NK-92 treated with Interleukin-12 subunit alpha and Interleukin-12 subunit beta, amount 100 ng/mL, for 24 hours (cell line): ENCODE measurements around the gene MEGF11.

ENCODE experiments used
- DNase-seq: peaks from one replicate; lab custom pipeline; 2025; lab: John Stamatoyannopoulos, UW

The MEGF11 gene

GRCh38 chr15:65939901-65940617, 313.5 kb downstream of the MEGF11 start:
- DNase-seq, result no peak

GRCh38 chr15:65938604-65939003, 314.9 kb downstream of the MEGF11 start:
- DNase-seq, result no peak

GRCh38 chr15:65937476-65937875, 316.1 kb downstream of the MEGF11 start:
- no peak for DNase-seq

- no peak for DNase-seq
Observed at GRCh38 chr15:65937054-65937453, 316.5 kb downstream of the MEGF11 start.

- DNase-seq, result no peak
Observed at GRCh38 chr15:65936282-65936681, 317.3 kb downstream of the MEGF11 start.

GRCh38 chr15:65935391-65935790, 318.2 kb downstream of the MEGF11 start:
- DNase-seq, result no peak

GRCh38 chr15:65931221-65931620, 322.3 kb downstream of the MEGF11 start:
- no peak for DNase-seq

- DNase-seq, result no peak
Observed at GRCh38 chr15:65930134-65930533, 323.4 kb downstream of the MEGF11 start.

- DNase-seq, result no peak
Observed at GRCh38 chr15:65929573-65929972, 324.0 kb downstream of the MEGF11 start.

GRCh38 chr15:65927545-65927944, 326.0 kb downstream of the MEGF11 start:
- no peak for DNase-seq

GRCh38 chr15:65926899-65927298, 326.7 kb downstream of the MEGF11 start:
- DNase-seq, result no peak

GRCh38 chr15:65926459-65926858, 327.1 kb downstream of the MEGF11 start:
- DNase-seq, result no peak

GRCh38 chr15:65925338-65925737, 328.2 kb downstream of the MEGF11 start:
- DNase-seq, result no peak

GRCh38 chr15:65924004-65924403, 329.5 kb downstream of the MEGF11 start:
- no peak for DNase-seq

- no peak for DNase-seq
Observed at GRCh38 chr15:65923264-65923663, 330.3 kb downstream of the MEGF11 start.

- DNase-seq, result no peak
Observed at GRCh38 chr15:65922621-65923020, 330.9 kb downstream of the MEGF11 start.

GRCh38 chr15:65921780-65922179, 331.8 kb downstream of the MEGF11 start:
- DNase-seq, result no peak

- DNase-seq, result no peak
Observed at GRCh38 chr15:65920825-65921309, 332.7 kb downstream of the MEGF11 start.

- no peak for DNase-seq
Observed at GRCh38 chr15:65920121-65920520, 333.4 kb downstream of the MEGF11 start.

GRCh38 chr15:65919353-65919752, 334.2 kb downstream of the MEGF11 start:
- DNase-seq, result no peak

- no peak for DNase-seq
Observed at GRCh38 chr15:65918945-65919344, 334.6 kb downstream of the MEGF11 start.

- no peak for DNase-seq
Observed at GRCh38 chr15:65918357-65918920, 335.1 kb downstream of the MEGF11 start.

- DNase-seq, result no peak
Observed at GRCh38 chr15:65917936-65918335, 335.6 kb downstream of the MEGF11 start.

- no peak for DNase-seq
Observed at GRCh38 chr15:65917407-65917756, 336.2 kb downstream of the MEGF11 start.
